ENCODE measurements around the gene STUM. TPM values are rescaled to one million over a fixed set of nuclear protein-coding genes. Genes with fewer than 3 reads are reported as not detected.

Gene STUM
- polyA plus RNA-seq, 2 of the 4 experiments (the other 2 are of a cell fraction): not detected

DNA sequence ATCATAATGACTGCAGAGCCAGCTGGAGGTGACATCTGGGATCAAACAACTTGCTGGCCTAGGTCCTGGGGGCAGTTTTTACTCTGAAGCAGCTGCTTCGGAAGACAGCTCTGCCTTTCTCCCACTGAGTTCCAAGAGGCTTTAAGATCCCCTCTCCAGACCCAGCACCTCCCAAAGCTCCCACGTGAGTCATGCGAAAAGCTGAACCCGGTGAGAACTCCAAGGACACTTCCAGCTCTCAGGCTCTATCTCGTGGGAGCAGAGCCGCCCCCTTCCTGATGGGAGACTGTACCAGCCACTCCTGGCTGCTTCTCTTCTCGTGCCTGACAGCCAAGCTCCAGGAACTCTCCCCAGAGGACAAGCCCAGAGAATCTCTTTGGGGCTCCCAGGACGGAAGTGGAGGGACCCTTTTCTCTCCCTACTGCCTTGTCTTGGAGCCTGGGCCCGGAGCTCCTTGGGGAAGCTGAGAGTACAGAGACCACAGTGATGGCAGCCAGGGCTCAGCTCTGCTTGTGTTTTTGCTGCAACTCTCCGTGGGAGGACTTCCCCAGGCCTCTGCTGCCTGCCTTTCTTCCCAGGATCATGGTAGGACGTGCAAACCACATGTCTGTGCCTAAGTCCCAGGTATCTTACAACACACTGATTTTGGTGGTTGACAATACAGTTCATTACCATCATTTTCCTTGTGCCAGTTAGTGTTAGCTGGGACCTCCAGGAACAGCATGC is 40.6 kb downstream of the STUM start (continued):
- TF ChIP-seq, protein P1, sequence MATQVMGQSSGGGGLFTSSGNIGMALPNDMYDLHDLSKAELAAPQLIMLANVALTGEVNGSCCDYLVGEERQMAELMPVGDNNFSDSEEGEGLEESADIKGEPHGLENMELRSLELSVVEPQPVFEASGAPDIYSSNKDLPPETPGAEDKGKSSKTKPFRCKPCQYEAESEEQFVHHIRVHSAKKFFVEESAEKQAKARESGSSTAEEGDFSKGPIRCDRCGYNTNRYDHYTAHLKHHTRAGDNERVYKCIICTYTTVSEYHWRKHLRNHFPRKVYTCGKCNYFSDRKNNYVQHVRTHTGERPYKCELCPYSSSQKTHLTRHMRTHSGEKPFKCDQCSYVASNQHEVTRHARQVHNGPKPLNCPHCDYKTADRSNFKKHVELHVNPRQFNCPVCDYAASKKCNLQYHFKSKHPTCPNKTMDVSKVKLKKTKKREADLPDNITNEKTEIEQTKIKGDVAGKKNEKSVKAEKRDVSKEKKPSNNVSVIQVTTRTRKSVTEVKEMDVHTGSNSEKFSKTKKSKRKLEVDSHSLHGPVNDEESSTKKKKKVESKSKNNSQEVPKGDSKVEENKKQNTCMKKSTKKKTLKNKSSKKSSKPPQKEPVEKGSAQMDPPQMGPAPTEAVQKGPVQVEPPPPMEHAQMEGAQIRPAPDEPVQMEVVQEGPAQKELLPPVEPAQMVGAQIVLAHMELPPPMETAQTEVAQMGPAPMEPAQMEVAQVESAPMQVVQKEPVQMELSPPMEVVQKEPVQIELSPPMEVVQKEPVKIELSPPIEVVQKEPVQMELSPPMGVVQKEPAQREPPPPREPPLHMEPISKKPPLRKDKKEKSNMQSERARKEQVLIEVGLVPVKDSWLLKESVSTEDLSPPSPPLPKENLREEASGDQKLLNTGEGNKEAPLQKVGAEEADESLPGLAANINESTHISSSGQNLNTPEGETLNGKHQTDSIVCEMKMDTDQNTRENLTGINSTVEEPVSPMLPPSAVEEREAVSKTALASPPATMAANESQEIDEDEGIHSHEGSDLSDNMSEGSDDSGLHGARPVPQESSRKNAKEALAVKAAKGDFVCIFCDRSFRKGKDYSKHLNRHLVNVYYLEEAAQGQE (IDR thresholded peaks at IDR 0.05): no peak

DNA sequence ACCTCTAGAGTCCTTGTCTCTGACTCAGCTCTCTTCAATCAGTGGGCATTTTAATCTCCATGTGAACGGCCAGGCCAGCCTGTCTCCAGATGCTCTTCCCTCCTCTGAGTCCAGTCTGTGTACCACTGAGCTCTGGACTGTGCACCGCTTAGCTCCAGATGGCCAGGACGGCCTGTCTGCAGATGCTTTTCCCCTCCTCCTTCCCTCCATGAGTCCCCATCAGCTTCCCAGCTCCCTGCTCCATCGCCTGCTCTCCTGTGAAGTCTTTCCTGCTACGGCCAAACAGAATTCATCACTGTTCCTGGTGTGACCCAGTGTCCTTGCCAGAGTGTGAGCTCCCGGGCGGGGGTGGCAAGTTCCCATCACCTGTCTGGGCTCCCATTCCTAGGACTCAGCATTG is 42.0 kb downstream of the STUM start:
- ChIA-PET CTCF (interaction anchor here (0.6 to 1.9 kb wide), 3 partner anchors 18 to 539 kb away, joined by 3 to 9 read pairs (median 3); no protein-coding TSS in a partner anchor), POLR2A (no interaction called here)
- FAIRE-seq: no peak
- WGBS (ENCODE audit: missing lambda C conversion rate): 70% methylated on average over 7 of the region's 7 CpGs
- DNase-seq (ENCODE audit: low read depth in 1 of 2, low spot score in 1 of 2): no peak
- Histone ChIP-seq H3K4me3 (no peak overlapping the region), H3K4me2 (no peak overlapping the region), H3K27ac (no peak overlapping the region), H3K9me3 (0 out of 3 replicates have a peak, but pooled peaks cover 2% of the 10 kb centered on the region), H3K4me1 (no peaks in the 10 kb centered on the region)
- no peak for ATAC-seq
- TF ChIP-seq SMC3 (IDR thresholded peaks at IDR 0.05): no peak
- no peak for TF ChIP-seq BHLHE40 (IDR thresholded peaks at IDR 0.05; ENCODE audit: low read depth, low read length)
- TF ChIP-seq, protein P2, sequence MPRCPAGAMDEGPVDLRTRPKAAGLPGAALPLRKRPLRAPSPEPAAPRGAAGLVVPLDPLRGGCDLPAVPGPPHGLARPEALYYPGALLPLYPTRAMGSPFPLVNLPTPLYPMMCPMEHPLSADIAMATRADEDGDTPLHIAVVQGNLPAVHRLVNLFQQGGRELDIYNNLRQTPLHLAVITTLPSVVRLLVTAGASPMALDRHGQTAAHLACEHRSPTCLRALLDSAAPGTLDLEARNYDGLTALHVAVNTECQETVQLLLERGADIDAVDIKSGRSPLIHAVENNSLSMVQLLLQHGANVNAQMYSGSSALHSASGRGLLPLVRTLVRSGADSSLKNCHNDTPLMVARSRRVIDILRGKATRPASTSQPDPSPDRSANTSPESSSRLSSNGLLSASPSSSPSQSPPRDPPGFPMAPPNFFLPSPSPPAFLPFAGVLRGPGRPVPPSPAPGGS (IDR thresholded peaks at IDR 0.05): no peak
- TF ChIP-seq MYC (IDR thresholded peaks at IDR 0.05; ENCODE audit: borderline replicate concordance, low read length): no peak
- TF ChIP-seq RAD21 (conservative IDR thresholded peaks at IDR 0.05 in 1 of 2, IDR thresholded peaks at IDR 0.05 in 1 of 2): no peak
- TF ChIP-seq NPAS2 (CRISPR knock-in tag; IDR thresholded peaks at IDR 0.05; ENCODE audit: borderline replicate concordance): no peak
- no peak for TF ChIP-seq SREBF2 (IDR thresholded peaks at IDR 0.05)
- TF ChIP-seq GATA3 (IDR thresholded peaks at IDR 0.05; ENCODE audit: borderline replicate concordance): no peak
- no peak for TF ChIP-seq CEBPB (IDR thresholded peaks at IDR 0.05)
- TF ChIP-seq FOXS1 (CRISPR knock-in tag; IDR thresholded peaks at IDR 0.05): no peak
- no peak for TF ChIP-seq EHF (CRISPR knock-in tag; IDR thresholded peaks at IDR 0.05)
- TF ChIP-seq, protein P3, sequence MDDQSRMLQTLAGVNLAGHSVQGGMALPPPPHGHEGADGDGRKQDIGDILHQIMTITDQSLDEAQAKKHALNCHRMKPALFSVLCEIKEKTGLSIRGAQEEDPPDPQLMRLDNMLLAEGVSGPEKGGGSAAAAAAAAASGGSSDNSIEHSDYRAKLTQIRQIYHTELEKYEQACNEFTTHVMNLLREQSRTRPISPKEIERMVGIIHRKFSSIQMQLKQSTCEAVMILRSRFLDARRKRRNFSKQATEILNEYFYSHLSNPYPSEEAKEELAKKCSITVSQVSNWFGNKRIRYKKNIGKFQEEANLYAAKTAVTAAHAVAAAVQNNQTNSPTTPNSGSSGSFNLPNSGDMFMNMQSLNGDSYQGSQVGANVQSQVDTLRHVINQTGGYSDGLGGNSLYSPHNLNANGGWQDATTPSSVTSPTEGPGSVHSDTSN (IDR thresholded peaks at IDR 0.05): no peak
- TF ChIP-seq, protein P4, sequence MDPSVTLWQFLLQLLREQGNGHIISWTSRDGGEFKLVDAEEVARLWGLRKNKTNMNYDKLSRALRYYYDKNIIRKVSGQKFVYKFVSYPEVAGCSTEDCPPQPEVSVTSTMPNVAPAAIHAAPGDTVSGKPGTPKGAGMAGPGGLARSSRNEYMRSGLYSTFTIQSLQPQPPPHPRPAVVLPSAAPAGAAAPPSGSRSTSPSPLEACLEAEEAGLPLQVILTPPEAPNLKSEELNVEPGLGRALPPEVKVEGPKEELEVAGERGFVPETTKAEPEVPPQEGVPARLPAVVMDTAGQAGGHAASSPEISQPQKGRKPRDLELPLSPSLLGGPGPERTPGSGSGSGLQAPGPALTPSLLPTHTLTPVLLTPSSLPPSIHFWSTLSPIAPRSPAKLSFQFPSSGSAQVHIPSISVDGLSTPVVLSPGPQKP (IDR thresholded peaks at IDR 0.05; ENCODE audit: low read depth, low read length): no peak
- no peak for TF ChIP-seq JUNB (IDR thresholded peaks at IDR 0.05)
- no peak for TF ChIP-seq RARB (CRISPR knock-in tag; IDR thresholded peaks at IDR 0.05)
- no peak for TF ChIP-seq TFCP2L1 (CRISPR knock-in tag; IDR thresholded peaks at IDR 0.05)
- no peak for TF ChIP-seq EHMT2 (IDR thresholded peaks at IDR 0.05; ENCODE audit: low read depth)
- no peak for TF ChIP-seq MAFK (IDR thresholded peaks at IDR 0.05; ENCODE audit: partially characterized antibody)

Measured in A549 (cell line).